GM12878 (cell line): Measurements from ENCODE around the gene PTPRH. TPM values are rescaled to one million over a fixed set of nuclear protein-coding genes. Genes with fewer than 3 reads are reported as not detected.

Source experiments
- ATAC-seq: fragments of 200-7000 bp; cut with Tn5 transposase; 3 replicates; pipeline ENCODE4 v1.9.1; 2020; ENCODE audit warnings: mild to moderate bottlenecking, moderate library complexity
- BruUV-seq: library from RNA; stranded (reverse); fragments of 400-500 nt; replicated peaks from 2 replicates; lab custom pipeline; 2021; lab: Mats Ljungman, UMichigan
- CTCF ChIA-PET: fragments of 300-600 bp; sonication (Branson Sonifier 250); formaldehyde crosslinking; extraction: SDS; loops from one replicate; lab custom pipeline; 2021; ENCODE audit warnings: inconsistent platforms; lab: Yijun Ruan, JAX
- POLR2A ChIA-PET: fragments of 350-600 bp; formaldehyde crosslinking; extraction: SDS; loops from one replicate; lab custom pipeline; 2021; ENCODE audit warnings: inconsistent platforms; lab: Charles Lee
- RAD21 ChIA-PET: fragments of 300-600 bp; sonication (Branson Sonifier 250); formaldehyde crosslinking; loops from one replicate; lab custom pipeline; 2023; ENCODE audit warnings: antibody characterized with exemption; ENCODE audit not compliant: unreplicated experiment; lab: Charles Lee
- SMC1A ChIA-PET: fragments of 300-600 bp; sonication (Branson Sonifier 250); formaldehyde crosslinking; loops from one replicate; lab custom pipeline; 2023; ENCODE audit not compliant: unreplicated experiment, uncharacterized antibody; lab: Charles Lee
- DNase-seq: peaks from one replicate; pipeline ENCODE4 v3.0.0-alpha.2; 2011; ENCODE audit warnings: low read depth, low spot score
- FAIRE-seq: peaks from 3 replicates; lab custom pipeline; 2011; peaks lifted over from hg19 to GRCh38; lab: Jason Lieb, UNC
- H2AFZ ChIP-seq: 2 replicates; pipeline ENCODE4 v1.6.0; 2011; ENCODE audit warnings: low read depth, low read length, control low read depth; ENCODE audit not compliant: control insufficient read depth
- H3K27ac ChIP-seq: 2 replicates; pipeline ENCODE4 v1.5.1; 2011; ENCODE audit warnings: control low read depth; ENCODE audit not compliant: control insufficient read depth, insufficient read depth
- H3K27me3 ChIP-seq, 2 experiments: replicated peaks in 1 of 2; 2 replicates each; pipeline versions ENCODE4 v1.6.0 to v1.6.1; 2011; ENCODE audit warnings: low read length in 1 of 2; ENCODE audit not compliant: control insufficient read depth in 2 of 2, insufficient read depth in 2 of 2
- H3K36me3 ChIP-seq, 2 experiments: 2 replicates each; pipeline ENCODE4 v1.5.1; 2011; ENCODE audit warnings: low read length in 1 of 2; ENCODE audit not compliant: control insufficient read depth in 2 of 2, insufficient read depth in 2 of 2
- H3K4me1 ChIP-seq: 2 replicates; pipeline ENCODE4 v1.6.1; 2011; ENCODE audit warnings: mild to moderate bottlenecking, low read length, moderate library complexity, mixed read lengths; ENCODE audit not compliant: control insufficient read depth, insufficient read depth
- H3K4me2 ChIP-seq: 2 replicates; pipeline ENCODE4 v1.6.0; 2011; ENCODE audit warnings: control low read depth; ENCODE audit not compliant: control insufficient read depth, insufficient read depth
- H3K4me3 ChIP-seq: fragments of 200-600 bp; sonication (generic); 2 replicates; pipeline ENCODE4 v1.5.1; 2016
- H3K79me2 ChIP-seq: 2 replicates; pipeline ENCODE4 v1.6.0; 2011; ENCODE audit warnings: low read length; ENCODE audit not compliant: control insufficient read depth, insufficient read depth
- H3K9ac ChIP-seq: 2 replicates; pipeline ENCODE4 v1.8.0; 2011; ENCODE audit warnings: low read length, control low read depth, mixed read lengths; ENCODE audit not compliant: control insufficient read depth, insufficient read depth
- H3K9me3 ChIP-seq: replicated peaks from 3 replicates; pipeline ENCODE4 v1.5.1; 2011; ENCODE audit warnings: mild to moderate bottlenecking, low read length; ENCODE audit not compliant: control insufficient read depth, insufficient read depth
- H4K20me1 ChIP-seq: 2 replicates; pipeline ENCODE4 v1.6.0; 2011; ENCODE audit not compliant: control insufficient read depth, insufficient read depth
- ATF7 ChIP-seq: fragments of 450-650 bp; IDR thresholded peaks from 2 replicates; pipeline ENCODE4 v1.6.1; 2016; ENCODE audit warnings: low read depth, mild to moderate bottlenecking
- BRCA1 ChIP-seq: IDR thresholded peaks from 2 replicates; pipeline ENCODE4 v1.6.1; 2011; ENCODE audit warnings: low read depth, low read length, improper control_type of control experiment
- CREB1 ChIP-seq: IDR thresholded peaks from 2 replicates; pipeline ENCODE4 v1.6.1; 2012; ENCODE audit warnings: low read depth, mild to moderate bottlenecking, inconsistent platforms
- HDAC2 ChIP-seq: fragments of 200-600 bp; sonication (generic); IDR thresholded peaks from 2 replicates; pipeline ENCODE4 v1.6.1; 2017
- IKZF1 ChIP-seq: fragments of 450-650 bp; conservative IDR thresholded peaks from 2 replicates; pipeline ENCODE4 v1.6.1; 2017; ENCODE audit warnings: antibody characterized with exemption, mild to moderate bottlenecking
- MTA2 ChIP-seq: fragments of 450-650 bp; IDR thresholded peaks from 2 replicates; pipeline ENCODE4 v1.6.1; 2016; ENCODE audit warnings: low read depth, mild to moderate bottlenecking, moderate library complexity
- RB1 ChIP-seq: fragments of 450-650 bp; formaldehyde crosslinking; IDR thresholded peaks from 2 replicates; pipeline ENCODE4 v1.6.1; 2017; ENCODE audit warnings: mild to moderate bottlenecking, borderline replicate concordance
- TCF12 ChIP-seq: IDR thresholded peaks from 2 replicates; pipeline ENCODE4 v1.6.1; 2011; ENCODE audit warnings: low read depth, mild to moderate bottlenecking, low read length
- WGBS: methylation state at CpG from one replicate; pipeline ENCODE4 v1.1.6; 2016; ENCODE audit warnings: low lambda C conversion rate; ENCODE audit not compliant: insufficient replicate concordance, insufficient coverage; ENCODE audit errors: missing lambda C conversion rate; 5-methylcytosine and 5-hydroxymethylcytosine counted together
- in situ Hi-C: fragments of 300-500 bp; cut with MboI; formaldehyde crosslinking; loops from 9 replicates; pipeline ENCODE4 v1.14.3; 2018; ENCODE audit warnings: mixed read lengths
- intact Hi-C: fragments of 100-400 bp; cut with micrococcal nuclease; formaldehyde crosslinking; loops from one replicate; pipeline ENCODE4 v1.14.2; 2022; ENCODE audit not compliant: unreplicated experiment
- polyA plus RNA-seq, 11 experiments: library from polyadenylated mRNA; depleted of rRNA in 4 of 11; unstranded in 6 of 11; stranded (reverse) in 5 of 11; fragments of >200 nt; fragmentation: Nextera tagmentation in 4 of 11; fragmentation: Illumina TruSeq in 1 of 11; extraction: Ambion mirVana in 4 of 11; extraction: Trizol in 1 of 11; gene quantifications; 1 replicate in 1 of 11; 2 replicates in 10 of 11; pipeline versions ENCODE4 v1.2.1 to v1.2.3, GENCODE V29; 2011 to 2016; ENCODE audit warnings: inconsistent platforms in 2 of 11, missing spikeins in 2 of 11, low read depth in 1 of 11
- total RNA-seq, 4 experiments: library from RNA; depleted of rRNA in 3 of 4; stranded (reverse); fragments of >200 nt in 3 of 4; fragmentation: Illumina TruSeq in 1 of 4; extraction: Trizol in 1 of 4; gene quantifications; 2 replicates each; pipeline versions ENCODE4 v1.2.1 to v1.2.3, GENCODE V29; 2013 to 2021
- TF ChIP-seq, protein P1 (sequence below): fragments of 450-650 bp; IDR thresholded peaks from 2 replicates; pipeline ENCODE4 v1.6.1; 2017; ENCODE audit warnings: antibody characterized with exemption, mild to moderate bottlenecking, moderate library complexity
- TF ChIP-seq, protein P2 (sequence below): IDR thresholded peaks from 2 replicates; pipeline ENCODE4 v1.6.1; 2011; ENCODE audit warnings: borderline replicate concordance, low read depth, mild to moderate bottlenecking, moderate library complexity, low read length; ENCODE audit not compliant: insufficient read depth, poor library complexity, severe bottlenecking

PTPRH gene
- total and polyA plus RNA-seq, 10 of the 15 experiments (the other 5 are each of a cell fraction or from before 2014, with no cell fraction given) = 0.08 TPM; not detected in 9

GRCh38 chr19:55147545-55148251 lies 61.6 kb downstream of the PTPRH start:
- 27% methylated on average over 3 of the region's 9 CpGs for WGBS
- no TSS peak for BruUV-seq
- POLR2A ChIA-PET = no interaction called here

DNA sequence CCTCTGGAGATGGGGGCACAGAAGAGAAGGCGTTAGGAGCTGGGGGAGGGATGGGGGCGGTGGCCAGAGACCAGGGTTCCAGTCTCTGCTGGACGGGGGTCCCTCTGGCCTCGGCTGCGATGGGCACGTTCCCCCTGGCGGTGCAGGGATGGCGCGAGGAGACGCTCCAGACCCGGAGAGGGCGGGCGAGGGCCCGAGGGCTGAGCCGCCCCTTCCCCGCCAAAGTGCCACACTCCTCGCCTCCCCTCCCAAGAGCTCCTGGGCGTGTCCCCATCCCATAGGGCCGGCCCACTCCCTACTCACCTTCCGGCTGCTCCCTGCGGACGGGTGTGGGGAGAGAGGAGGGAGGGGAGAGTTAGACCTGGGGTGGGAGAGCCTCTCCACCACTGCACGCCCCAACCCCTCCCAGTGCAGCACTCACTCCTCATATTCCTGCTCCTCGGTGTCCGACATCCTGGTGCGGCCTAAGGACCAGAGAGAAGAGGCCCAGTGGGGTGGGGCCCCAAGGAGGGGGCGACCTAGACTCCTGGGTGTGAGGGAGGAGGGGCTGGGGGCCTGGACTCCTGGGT lies 62.5 kb downstream of the PTPRH start:
- H3K9ac ChIP-seq = no peak overlapping the region
- H4K20me1 ChIP-seq = no peaks in the 10 kb centered on the region
- H3K27ac ChIP-seq = no peak overlapping the region
- H3K36me3 ChIP-seq = no peaks in the 10 kb centered on the region
- POLR2A ChIA-PET = no interaction called here
- H3K27me3 ChIP-seq = no peaks in the 10 kb centered on the region; a peak in 2 of 4 replicates
- no peak for FAIRE-seq
- CTCF ChIA-PET = interaction anchor here (0.6 to 2.0 kb wide), 6 partner anchors 11 to 357 kb away, joined by 3 to 11 read pairs (median 3); no protein-coding TSS in a partner anchor
- intact Hi-C loops (no loop called here), in situ Hi-C loops (no loop called here)
- H3K4me2 ChIP-seq = no peak overlapping the region
- BruUV-seq = no TSS peak
- DNase-seq = no peak
- no peak overlapping the region for H3K4me3 ChIP-seq
- SMC1A ChIA-PET = no interaction called here
- WGBS = 30% methylated on average over 9 of the region's 27 CpGs
- RAD21 ChIA-PET = interaction anchor here (0.6 to 1.3 kb wide), 2 partner anchors 13 to 485 kb away, joined by 3 read pairs; no protein-coding TSS in a partner anchor
- H3K4me1 ChIP-seq = no peaks in the 10 kb centered on the region
- H2AFZ ChIP-seq = no peak overlapping the region
- TF ChIP-seq MTA2 (no peak), RB1 (no peak), BRCA1 (no peak), CREB1 (no peak), IKZF1 (no peak), HDAC2 (no peak), ATF7 (no peak)
- TF ChIP-seq, protein P1, sequence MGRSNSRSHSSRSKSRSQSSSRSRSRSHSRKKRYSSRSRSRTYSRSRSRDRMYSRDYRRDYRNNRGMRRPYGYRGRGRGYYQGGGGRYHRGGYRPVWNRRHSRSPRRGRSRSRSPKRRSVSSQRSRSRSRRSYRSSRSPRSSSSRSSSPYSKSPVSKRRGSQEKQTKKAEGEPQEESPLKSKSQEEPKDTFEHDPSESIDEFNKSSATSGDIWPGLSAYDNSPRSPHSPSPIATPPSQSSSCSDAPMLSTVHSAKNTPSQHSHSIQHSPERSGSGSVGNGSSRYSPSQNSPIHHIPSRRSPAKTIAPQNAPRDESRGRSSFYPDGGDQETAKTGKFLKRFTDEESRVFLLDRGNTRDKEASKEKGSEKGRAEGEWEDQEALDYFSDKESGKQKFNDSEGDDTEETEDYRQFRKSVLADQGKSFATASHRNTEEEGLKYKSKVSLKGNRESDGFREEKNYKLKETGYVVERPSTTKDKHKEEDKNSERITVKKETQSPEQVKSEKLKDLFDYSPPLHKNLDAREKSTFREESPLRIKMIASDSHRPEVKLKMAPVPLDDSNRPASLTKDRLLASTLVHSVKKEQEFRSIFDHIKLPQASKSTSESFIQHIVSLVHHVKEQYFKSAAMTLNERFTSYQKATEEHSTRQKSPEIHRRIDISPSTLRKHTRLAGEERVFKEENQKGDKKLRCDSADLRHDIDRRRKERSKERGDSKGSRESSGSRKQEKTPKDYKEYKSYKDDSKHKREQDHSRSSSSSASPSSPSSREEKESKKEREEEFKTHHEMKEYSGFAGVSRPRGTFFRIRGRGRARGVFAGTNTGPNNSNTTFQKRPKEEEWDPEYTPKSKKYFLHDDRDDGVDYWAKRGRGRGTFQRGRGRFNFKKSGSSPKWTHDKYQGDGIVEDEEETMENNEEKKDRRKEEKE = no peak
- TF ChIP-seq, protein P2, sequence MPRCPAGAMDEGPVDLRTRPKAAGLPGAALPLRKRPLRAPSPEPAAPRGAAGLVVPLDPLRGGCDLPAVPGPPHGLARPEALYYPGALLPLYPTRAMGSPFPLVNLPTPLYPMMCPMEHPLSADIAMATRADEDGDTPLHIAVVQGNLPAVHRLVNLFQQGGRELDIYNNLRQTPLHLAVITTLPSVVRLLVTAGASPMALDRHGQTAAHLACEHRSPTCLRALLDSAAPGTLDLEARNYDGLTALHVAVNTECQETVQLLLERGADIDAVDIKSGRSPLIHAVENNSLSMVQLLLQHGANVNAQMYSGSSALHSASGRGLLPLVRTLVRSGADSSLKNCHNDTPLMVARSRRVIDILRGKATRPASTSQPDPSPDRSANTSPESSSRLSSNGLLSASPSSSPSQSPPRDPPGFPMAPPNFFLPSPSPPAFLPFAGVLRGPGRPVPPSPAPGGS = no peak
- H3K9me3 ChIP-seq = no peaks in the 10 kb centered on the region; the same call in 2 of the 3 replicates
- ATAC-seq = peak; percentile 19; the same call in 2 of the 3 replicates
- H3K79me2 ChIP-seq = no peaks in the 10 kb centered on the region

More at GRCh38 chr19:55147545-55148251, 61.6 kb downstream of the PTPRH start:
- ChIA-PET SMC1A (no interaction called here), RAD21 (interaction anchor here (0.6 kb wide), 1 partner anchor 14 kb away, joined by 3 read pairs; no protein-coding TSS in a partner anchor), CTCF (interaction anchor here (0.6 to 2.0 kb wide), 4 partner anchors 13 to 356 kb away, joined by 3 to 11 read pairs (median 5); no protein-coding TSS in a partner anchor)
- Histone ChIP-seq H3K4me3 (no peak overlapping the region), H4K20me1 (no peaks in the 10 kb centered on the region), H2AFZ (no peak overlapping the region), H3K79me2 (no peaks in the 10 kb centered on the region), H3K9ac (no peak overlapping the region), H3K27ac (no peak overlapping the region), H3K9me3 (no peaks in the 10 kb centered on the region; the same call in 2 of the 3 replicates), H3K36me3 (no peaks in the 10 kb centered on the region), H3K4me1 (no peaks in the 10 kb centered on the region), H3K4me2 (no peak overlapping the region), H3K27me3 (no peaks in the 10 kb centered on the region; a peak in 2 of 4 replicates)
- in situ Hi-C loops = no loop called here
- intact Hi-C loops = no loop called here
- DNase-seq (no peak), FAIRE-seq (no peak), ATAC-seq (no peak)
- no peak for TF ChIP-seq TCF12
